HG03097 (cell line): ENCODE measurements around the gene NUP88.
"Not testable (repeated sequence)": the region's sequence is repeated elsewhere in the genome, so short reads cannot be mapped to it uniquely, and the experiment has no call there.

Experiments
- ATAC-seq: cut with Tn5 transposase; IDR thresholded peaks from one replicate; pipeline ENCODE4 v1.9.1; 2021; ENCODE audit not compliant: unreplicated experiment, low FRiP score

NUP88 gene

DNA sequence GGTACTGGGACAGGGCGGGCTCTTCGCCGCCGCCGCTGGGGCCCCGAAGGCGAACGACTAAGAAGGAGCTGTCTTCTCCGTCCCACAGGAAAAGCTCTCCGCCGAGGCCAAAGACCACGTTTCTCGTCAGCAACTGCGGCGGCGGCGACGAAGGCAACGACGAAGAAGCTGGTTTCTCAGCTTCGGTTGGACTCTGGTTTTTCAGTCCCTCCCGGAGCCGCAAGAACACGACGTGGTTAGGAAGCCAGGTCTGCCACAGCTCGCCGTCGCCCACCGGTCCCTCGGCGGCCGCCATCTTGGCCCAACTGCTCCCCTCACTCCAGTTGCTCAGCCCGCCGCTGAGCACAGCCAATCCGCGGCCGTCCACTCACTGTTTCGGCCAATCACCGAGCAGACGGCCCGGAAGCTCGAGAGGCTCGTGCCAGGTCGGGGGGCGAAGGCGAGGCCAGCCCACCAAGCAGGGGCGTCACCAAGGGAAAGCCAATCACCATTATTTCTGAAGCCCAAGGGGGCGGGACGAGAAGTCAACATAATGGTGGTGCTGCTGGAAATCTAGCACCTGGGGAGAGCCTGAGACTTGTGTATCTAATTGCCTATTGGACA, at the start of gene NUP88:
NUP88 (minus strand) TSS at position 307 of the 603 bp plus-strand sequence; CDS start at position 295, 12 bp downstream.
- peak; percentile 87 for ATAC-seq

DNA sequence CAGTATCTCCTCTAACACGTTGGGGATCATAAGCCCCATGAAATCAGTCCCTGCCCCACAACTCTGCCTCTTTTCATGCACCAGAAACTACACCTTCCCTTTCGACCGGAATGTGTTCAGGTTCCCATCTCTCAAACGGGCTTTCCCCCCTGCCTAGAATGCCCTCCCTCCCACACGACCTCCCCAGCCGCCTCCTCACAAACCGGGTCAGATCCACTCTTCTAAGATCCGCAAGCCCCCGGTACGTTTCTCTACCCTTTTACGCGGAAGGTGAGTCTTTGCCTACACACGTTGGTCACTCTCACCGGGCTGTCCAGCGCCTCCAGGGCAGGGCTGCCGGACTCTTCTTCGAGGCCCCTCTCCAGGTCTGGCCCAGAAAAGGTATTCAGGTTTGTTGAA, 48.6 kb upstream of the NUP88 start:
- ATAC-seq = no peak

DNA sequence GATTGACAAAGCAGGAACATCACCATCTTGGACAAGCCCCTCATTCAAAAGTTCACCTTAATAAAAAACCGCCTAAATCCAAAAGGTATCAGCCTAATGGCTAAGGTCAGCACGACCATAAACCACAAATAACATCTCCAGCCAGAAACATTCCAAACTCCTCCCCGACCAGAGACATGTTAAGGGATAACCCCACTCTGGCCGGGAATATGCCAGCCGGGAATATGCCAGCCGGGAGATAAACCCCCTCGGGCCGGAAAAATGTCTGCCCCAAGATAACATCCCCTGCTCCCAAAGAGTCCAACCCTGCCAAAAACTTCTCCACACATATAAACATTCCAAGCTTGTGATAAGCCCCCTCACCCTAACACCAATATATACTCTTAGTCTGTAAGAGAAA, 48.0 kb upstream of the NUP88 start:
- no peak for ATAC-seq

- no peak for ATAC-seq
Measured at GRCh38 chr17:5466295-5466694, 46.8 kb upstream of the NUP88 start.

DNA sequence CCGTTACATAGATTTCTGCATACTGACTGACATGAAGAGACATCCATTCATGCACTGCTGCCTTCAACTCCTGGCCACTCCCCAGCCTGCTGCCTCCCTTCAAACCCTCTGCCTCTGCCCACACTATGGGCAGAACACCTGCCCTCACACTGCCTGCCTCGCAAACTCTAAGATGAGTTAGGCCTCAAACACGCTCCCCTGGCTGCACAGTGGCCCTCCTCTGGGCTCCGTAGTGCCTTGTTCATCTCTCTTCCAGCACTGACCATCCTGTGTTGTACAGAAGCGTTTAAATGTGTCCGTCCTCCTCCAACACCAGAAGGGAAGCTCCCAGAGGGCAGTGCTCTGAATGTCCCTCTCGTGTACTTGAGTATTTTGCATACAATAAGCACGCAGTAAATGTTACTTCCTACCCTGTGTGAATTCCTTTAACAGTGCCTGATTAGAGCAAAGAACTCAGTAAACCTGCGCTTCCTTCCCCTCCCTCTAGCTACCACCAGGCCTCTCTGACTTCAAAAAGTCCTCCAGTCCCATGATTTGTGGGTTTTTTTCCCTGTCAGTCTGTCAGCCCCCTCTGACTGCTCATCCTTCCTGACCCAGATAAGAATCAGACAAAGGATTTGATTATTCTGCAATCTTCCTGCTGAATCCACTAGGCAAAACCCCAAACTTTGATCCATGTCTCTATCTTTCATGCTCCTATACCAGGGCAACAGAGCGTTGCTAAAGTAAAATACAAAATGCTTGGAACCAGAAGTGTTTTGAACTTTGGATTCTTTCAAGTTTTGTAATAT, 45.5 kb upstream of the NUP88 start:
- ATAC-seq = no peak

DNA sequence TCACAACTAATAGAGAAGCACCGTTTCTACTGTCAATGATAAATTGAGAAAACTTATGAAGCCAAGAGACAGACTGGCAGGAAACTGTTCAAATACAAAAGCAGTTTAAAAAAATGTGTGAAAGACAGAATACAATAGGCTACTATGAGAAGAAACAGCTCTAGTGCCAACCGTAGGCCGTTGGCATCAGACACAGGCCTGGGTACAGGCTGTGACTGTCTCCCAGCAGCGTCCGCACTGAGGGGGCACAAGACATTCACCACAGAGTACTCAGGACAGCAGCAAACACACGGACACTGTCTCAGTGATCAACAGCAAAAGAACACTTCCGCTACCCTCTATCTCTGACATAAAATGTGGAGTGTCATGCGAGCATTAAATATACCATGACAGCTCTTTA, 27.3 kb upstream of the NUP88 start:
- ATAC-seq = no peak

GRCh38 chr17:5444209-5444608, 24.7 kb upstream of the NUP88 start:
- no peak for ATAC-seq

- ATAC-seq = no peak
Measured at GRCh38 chr17:5443728-5444127, 24.3 kb upstream of the NUP88 start.

- no peak for ATAC-seq
Measured at GRCh38 chr17:5439446-5439764, 19.9 kb upstream of the NUP88 start.

GRCh38 chr17:5438716-5439445, 19.4 kb upstream of the NUP88 start, which contains the start of gene C1QBP:
C1QBP (minus strand) TSS chr17:5439155; CDS start chr17:5439073, 82 bp downstream.
- ATAC-seq = peak; percentile 80

- ATAC-seq = no peak
Measured at GRCh38 chr17:5437721-5438317, 18.4 kb upstream of the NUP88 start.

DNA sequence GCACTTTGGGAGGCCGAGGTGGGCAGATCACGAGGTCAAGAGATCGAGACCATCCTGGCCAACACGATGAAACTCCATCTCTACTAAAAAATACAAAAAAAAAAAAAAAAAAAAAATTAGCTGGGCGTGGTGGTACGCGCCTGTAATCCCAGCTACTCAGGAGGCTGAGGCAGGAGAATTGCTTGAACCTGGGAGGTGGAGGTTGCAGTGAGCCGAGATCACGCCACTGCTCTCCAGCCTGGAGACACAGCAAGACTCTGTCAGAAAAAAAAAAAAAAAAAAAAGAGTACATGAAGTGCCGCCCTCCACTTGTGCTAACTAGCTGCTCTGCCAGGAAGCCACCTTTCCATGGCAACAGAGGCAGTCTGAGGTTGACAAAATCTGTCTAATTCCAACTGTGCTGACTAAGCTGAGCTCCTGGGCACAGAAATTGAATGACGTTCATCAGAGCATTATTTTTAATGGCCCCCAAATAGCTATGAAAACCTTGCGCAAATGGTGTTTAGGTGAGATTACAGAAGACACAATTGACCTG, 16.4 kb upstream of the NUP88 start:
- not testable (repeated sequence) for ATAC-seq

GRCh38 chr17:5434984-5435383, 15.5 kb upstream of the NUP88 start:
- no peak for ATAC-seq

GRCh38 chr17:5431949-5432556, 12.6 kb upstream of the NUP88 start:
- no peak for ATAC-seq

DNA sequence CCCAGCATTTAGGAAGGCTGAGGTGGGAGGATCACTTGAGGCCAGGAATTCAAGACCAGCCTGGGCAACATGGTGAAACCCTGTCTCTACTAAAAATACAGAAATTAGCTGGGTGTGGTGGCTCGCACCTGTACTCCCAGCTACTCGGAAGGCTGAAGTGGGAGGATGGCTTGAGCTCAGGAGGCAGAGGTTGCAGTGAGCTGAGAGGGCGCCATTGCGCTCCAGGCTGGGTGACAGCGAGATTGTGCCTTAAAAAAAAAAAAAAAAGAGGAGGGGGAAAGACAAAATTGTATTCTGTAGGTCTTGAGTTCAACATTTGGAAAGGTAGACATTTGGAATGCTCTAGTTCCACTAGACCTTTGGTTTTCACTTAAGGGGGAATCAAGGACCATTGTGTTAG, 11.8 kb upstream of the NUP88 start:
- ATAC-seq = not testable (repeated sequence)

DNA sequence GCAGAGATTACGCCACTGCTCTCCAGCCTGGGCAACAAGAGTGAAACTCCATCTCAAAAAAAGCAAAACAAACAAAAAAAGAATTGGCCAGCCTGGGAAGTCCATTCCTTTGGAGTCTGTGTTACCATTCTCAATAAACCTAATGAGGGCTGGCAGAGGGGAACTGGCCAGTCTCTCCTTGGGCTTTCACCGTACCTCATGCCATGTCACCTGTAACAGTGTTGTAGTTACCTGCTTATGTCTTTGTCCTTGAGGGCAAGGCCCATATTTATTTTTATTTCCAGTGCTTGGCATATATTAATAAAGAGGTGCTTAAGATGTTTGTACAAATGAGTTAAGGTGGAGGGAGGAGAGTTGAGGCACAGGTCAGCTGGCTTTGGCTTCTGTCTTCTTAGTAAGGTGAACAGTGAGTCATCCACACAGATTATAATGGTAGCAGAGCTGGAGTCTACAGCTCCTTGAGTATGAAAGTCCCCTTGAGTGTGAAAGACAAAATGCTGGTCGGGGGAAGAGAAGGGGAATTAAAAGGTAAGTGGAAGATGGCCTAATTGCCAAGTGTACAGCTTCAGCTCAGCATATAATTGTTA, 11.0 kb upstream of the NUP88 start:
- no peak for ATAC-seq

DNA sequence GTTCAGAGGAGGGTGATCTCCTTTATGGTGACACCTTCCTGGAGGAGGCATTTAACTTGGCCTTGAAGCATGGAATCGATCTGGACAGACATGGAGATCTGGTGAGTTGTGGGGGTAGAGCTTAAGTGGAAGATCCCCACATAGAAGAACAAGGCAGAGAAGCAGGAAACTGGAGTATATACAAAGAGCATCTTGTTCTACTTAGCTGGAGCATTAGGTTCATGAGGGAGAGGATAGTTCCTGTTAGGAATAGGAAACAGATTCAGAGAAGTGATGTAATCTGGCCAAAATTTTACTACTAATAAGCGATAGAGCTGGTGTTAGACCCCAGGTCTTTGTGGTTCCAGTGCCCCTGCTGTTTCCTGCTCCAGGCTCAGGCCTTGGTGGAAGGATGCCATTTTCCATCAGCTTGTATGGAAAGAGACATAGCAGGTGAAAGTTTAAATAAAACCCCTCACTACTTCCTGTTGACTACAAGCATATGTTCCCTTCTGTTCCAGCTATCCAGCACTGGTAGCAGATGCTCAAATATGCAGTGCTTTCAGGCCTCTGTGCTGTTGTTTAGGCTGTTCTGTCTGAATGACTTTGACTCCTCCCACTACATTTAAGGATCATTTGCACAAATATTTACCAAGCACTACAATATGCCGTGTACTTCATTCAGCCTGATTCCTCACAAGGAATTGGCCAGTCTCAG, 9.9 kb upstream of the NUP88 start:
- no peak for ATAC-seq

DNA sequence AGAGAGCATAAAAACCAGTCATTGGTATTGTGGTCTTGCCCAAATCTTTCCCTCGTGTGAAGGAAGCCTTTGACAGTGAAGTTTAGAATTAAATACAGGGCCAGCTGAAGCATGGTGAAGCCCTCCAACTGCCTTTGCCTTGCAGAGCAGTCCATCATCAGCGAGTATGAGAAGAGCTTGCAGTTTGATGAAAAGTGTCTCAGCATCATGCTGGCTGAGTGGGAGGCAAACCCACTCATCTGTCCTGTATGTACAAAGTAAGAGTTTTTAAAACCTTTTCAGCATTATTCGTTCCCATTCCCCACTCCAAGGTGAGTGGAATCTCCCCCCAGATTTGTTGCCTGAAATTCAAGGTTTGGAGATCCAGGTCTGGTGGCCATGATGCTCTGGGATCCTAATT, 6.4 kb upstream of the NUP88 start:
- ATAC-seq = no peak

- no peak for ATAC-seq
Measured at GRCh38 chr17:5424909-5425308, 5.4 kb upstream of the NUP88 start.

- ATAC-seq = no peak
Measured at GRCh38 chr17:5422505-5422904, 3.0 kb upstream of the NUP88 start.
